ENCODE data around the gene FBP1. TPM values are rescaled to one million over a fixed set of nuclear protein-coding genes. Genes with fewer than 3 reads are reported as not detected.
A peak's percentile ranks its signal among the peaks of the same experiment; 100 is the strongest.

The FBP1 gene
- total RNA-seq, 1 experiment from 2014 or later: 1.9 TPM

DNA sequence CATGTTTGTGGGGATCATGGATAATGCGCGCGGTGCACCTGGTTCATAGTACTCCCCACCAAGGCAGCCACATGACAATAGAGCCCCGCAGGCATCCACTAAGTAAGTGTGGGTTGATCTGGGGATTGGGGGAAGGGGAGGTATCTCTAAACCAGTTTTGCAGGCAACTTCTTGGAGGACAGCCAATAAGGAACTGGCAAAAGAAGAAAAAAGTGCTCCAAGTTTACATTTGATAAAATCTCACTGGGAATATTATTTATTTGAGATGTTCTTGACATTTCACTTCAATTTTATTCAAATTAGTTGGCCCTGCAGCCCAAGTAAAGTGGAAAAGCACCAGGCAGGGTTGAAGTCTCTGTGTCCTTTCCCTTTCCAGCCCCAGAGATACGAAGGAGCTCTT is 8.5 kb downstream of the FBP1 start:
- no peak overlapping the region for H3K4me2 ChIP-seq (ENCODE audit: insufficient read depth, insufficient read length, low read length)
- peaks cover 32% of the 10 kb centered on the region for H3K27me3 Mint-ChIP-seq (ENCODE audit: low read depth)

More for the DNA sequence above, 8.5 kb downstream of the FBP1 start:
- no CpG with 5 or more reads among the region's 5 CpGs for WGBS (ENCODE audit: extremely low coverage, insufficient read length, low lambda C conversion rate)
- Histone ChIP-seq H3K4me1 (ENCODE audit: insufficient read depth, low read length) (peaks cover 4% of the 10 kb centered on the region; the same call in 1 of the 2 replicates), H2BK5ac (ENCODE audit: insufficient read length, low read length) (no peak overlapping the region), H3K4ac (ENCODE audit: low read depth, low read length) (no peak overlapping the region), H2BK20ac (ENCODE audit: low read depth, low read length, poor library complexity, severe bottlenecking) (no peak overlapping the region), H3K27ac (ENCODE audit: insufficient read length, low read depth, low read length) (no peak overlapping the region), H2AK5ac (ENCODE audit: insufficient read length, low read length) (no peak overlapping the region), H2AFZ (ENCODE audit: low read length) (no peak overlapping the region), H3K18ac (ENCODE audit: insufficient read length, low read depth, low read length) (no peak overlapping the region), H4K20me1 (ENCODE audit: control insufficient read depth, insufficient read depth, insufficient read length) (no peaks in the 10 kb centered on the region), H2BK15ac (ENCODE audit: low read depth, low read length) (no peak overlapping the region), H3K23me2 (ENCODE audit: insufficient read length, low read depth, low read length, poor library complexity, severe bottlenecking) (no peaks in the 10 kb centered on the region), H3K27me3 (ENCODE audit: insufficient read depth, low read length) (no peaks in the 10 kb centered on the region; the same call in 1 of the 2 replicates), H4K5ac (ENCODE audit: insufficient read length, low read depth, low read length) (no peak overlapping the region), H4K91ac (ENCODE audit: insufficient read length, low read depth, low read length) (no peak overlapping the region), H3K14ac (ENCODE audit: insufficient read depth, low read length) (no peak overlapping the region), H4K8ac (replicated peaks; ENCODE audit: insufficient read length, low read depth, low read length) (no peak overlapping the region), H3K79me2 (ENCODE audit: insufficient read depth, low read length) (no peaks in the 10 kb centered on the region), H2BK12ac (ENCODE audit: insufficient read length, low read depth, low read length) (no peak overlapping the region), H3K56ac (ENCODE audit: insufficient read length, low read depth, low read length) (no peak overlapping the region), H3K9me3 (ENCODE audit: control insufficient read depth, low read depth, low read length) (no peaks in the 10 kb centered on the region), H3T11ph (ENCODE audit: low read length) (no peak overlapping the region), H3K9ac (ENCODE audit: extremely low read depth, insufficient read length, low read length) (no peak overlapping the region), H3K79me1 (ENCODE audit: insufficient read depth, low read depth, low read length, poor library complexity, severe bottlenecking) (no peaks in the 10 kb centered on the region), H3K23ac (ENCODE audit: insufficient read length, low read depth, low read length) (no peak overlapping the region), H2BK120ac (ENCODE audit: low read depth, low read length, poor library complexity, severe bottlenecking) (no peak overlapping the region)
- peak overlapping the region in 2 of 3 experiments; percentile 32 to 71; a peak in 1 of 7 replicates for H3K27ac Mint-ChIP-seq
- peak overlapping the region in 1 of 2 experiments; percentile 51; a peak in 3 of 5 replicates for H3K4me3 Mint-ChIP-seq
- H3K9me3 Mint-ChIP-seq: no peaks in the 10 kb centered on the region; a peak in 1 of 5 replicates
- peaks cover 36 to 51% of the 10 kb centered on the region in 2 experiments for H3K4me1 Mint-ChIP-seq
- TF ChIP-seq, protein P1, sequence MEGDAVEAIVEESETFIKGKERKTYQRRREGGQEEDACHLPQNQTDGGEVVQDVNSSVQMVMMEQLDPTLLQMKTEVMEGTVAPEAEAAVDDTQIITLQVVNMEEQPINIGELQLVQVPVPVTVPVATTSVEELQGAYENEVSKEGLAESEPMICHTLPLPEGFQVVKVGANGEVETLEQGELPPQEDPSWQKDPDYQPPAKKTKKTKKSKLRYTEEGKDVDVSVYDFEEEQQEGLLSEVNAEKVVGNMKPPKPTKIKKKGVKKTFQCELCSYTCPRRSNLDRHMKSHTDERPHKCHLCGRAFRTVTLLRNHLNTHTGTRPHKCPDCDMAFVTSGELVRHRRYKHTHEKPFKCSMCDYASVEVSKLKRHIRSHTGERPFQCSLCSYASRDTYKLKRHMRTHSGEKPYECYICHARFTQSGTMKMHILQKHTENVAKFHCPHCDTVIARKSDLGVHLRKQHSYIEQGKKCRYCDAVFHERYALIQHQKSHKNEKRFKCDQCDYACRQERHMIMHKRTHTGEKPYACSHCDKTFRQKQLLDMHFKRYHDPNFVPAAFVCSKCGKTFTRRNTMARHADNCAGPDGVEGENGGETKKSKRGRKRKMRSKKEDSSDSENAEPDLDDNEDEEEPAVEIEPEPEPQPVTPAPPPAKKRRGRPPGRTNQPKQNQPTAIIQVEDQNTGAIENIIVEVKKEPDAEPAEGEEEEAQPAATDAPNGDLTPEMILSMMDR (conservative IDR thresholded peaks at IDR 0.05): no peak
- no peak for DNase-seq
- no peaks in the 10 kb centered on the region for H3K36me3 Mint-ChIP-seq (ENCODE audit: insufficient read depth in 1 of 3, low read depth in 3 of 3)

Measured in H9 (cell line).